DOHH2 (cell line): ENCODE measurements around the gene SRC.

ENCODE experiments used
- H3F3A ChIP-seq: fragments of 200-600 bp; sonication (generic), shearing (Covaris generic); 2 replicates; pipeline ENCODE4 v1.6.0; 2016; ENCODE audit warnings: antibody characterized with exemption, mild to moderate bottlenecking; ENCODE audit not compliant: control insufficient read depth, insufficient read depth
- H3K27ac ChIP-seq: fragments of 200-600 bp; sonication (generic); 2 replicates; pipeline ENCODE4 v1.5.1; 2014; ENCODE audit warnings: low read depth, mild to moderate bottlenecking, low read length, moderate library complexity
- H3K27me3 ChIP-seq: fragments of 200-600 bp; sonication (generic); 2 replicates; pipeline ENCODE4 v1.6.1; 2014; ENCODE audit warnings: mild to moderate bottlenecking, low read length, mixed read lengths; ENCODE audit not compliant: control insufficient read depth
- H3K36me3 ChIP-seq: fragments of 200-600 bp; sonication (generic); 2 replicates; pipeline ENCODE4 v1.6.1; 2014; ENCODE audit warnings: mild to moderate bottlenecking, low read length, moderate library complexity, mixed read lengths; ENCODE audit not compliant: control insufficient read depth
- H3K4me1 ChIP-seq: fragments of 200-600 bp; sonication (generic); 2 replicates; pipeline ENCODE4 v1.6.1; 2014; ENCODE audit warnings: mild to moderate bottlenecking, low read length, mixed read lengths; ENCODE audit not compliant: control insufficient read depth
- H3K4me2 ChIP-seq: fragments of 200-600 bp; sonication (generic); 2 replicates; pipeline ENCODE4 v1.6.0; 2014; ENCODE audit warnings: mild to moderate bottlenecking, low read length, moderate library complexity
- H3K4me3 ChIP-seq: fragments of 200-600 bp; sonication (generic); 2 replicates; pipeline ENCODE4 v1.5.1; 2014; ENCODE audit warnings: mild to moderate bottlenecking, low read length, mixed read lengths
- H3K79me2 ChIP-seq: fragments of 200-600 bp; sonication (generic); 2 replicates; pipeline ENCODE4 v1.6.1; 2014; ENCODE audit warnings: mild to moderate bottlenecking, low read length, mixed read lengths; ENCODE audit not compliant: control insufficient read depth
- H3K9me2 ChIP-seq: fragments of 200-600 bp; sonication (generic); replicated peaks from 2 replicates; pipeline ENCODE4 v1.6.1; 2014; ENCODE audit warnings: mild to moderate bottlenecking, low read length, mixed read lengths; ENCODE audit not compliant: control insufficient read depth
- H3K9me3 ChIP-seq: fragments of 200-600 bp; sonication (generic); 2 replicates; pipeline ENCODE4 v1.6.1; 2014; ENCODE audit warnings: antibody characterized with exemption, low read length, mixed read lengths; ENCODE audit not compliant: control insufficient read depth, insufficient read depth
- H4K20me1 ChIP-seq: fragments of 200-600 bp; sonication (generic); 2 replicates; pipeline ENCODE4 v1.6.0; 2014; ENCODE audit warnings: low read depth, mild to moderate bottlenecking, antibody characterized with exemption, low read length, moderate library complexity; ENCODE audit not compliant: control insufficient read depth, insufficient read depth
- CTCF ChIP-seq: fragments of 200-600 bp; sonication (generic); IDR thresholded peaks from one replicate; pipeline ENCODE4 v1.5.1; 2014; ENCODE audit warnings: antibody characterized with exemption, mild to moderate bottlenecking, low read depth, low read length; ENCODE audit not compliant: poor library complexity, severe bottlenecking
- EZH2phosphoT487 ChIP-seq: fragments of 200-600 bp; sonication (generic); IDR thresholded peaks from 2 replicates; pipeline ENCODE4 v1.6.1; 2017; ENCODE audit warnings: borderline replicate concordance, mild to moderate bottlenecking, antibody characterized with exemption, low read length, moderate library complexity, mixed read lengths

SRC gene

GRCh38 chr20:37373020-37373598 is 27.2 kb downstream of the SRC start:
- Histone ChIP-seq H3K9me3 (no peaks in the 10 kb centered on the region), H3K36me3 (no peaks in the 10 kb centered on the region), H4K20me1 (no peaks in the 10 kb centered on the region), H3K4me2 (no peak overlapping the region), H3K9me2 (no peaks in the 10 kb centered on the region), H3K4me1 (peaks cover 8% of the 10 kb centered on the region), H3K79me2 (no peaks in the 10 kb centered on the region), H3K4me3 (no peak overlapping the region), H3K27ac (no peak overlapping the region), H3F3A (no peaks in the 10 kb centered on the region), H3K27me3 (peaks cover 10% of the 10 kb centered on the region; the same call in 1 of the 2 replicates)
- TF ChIP-seq CTCF (no peak), EZH2phosphoT487 (no peak)

- Histone ChIP-seq H3K27me3 (peaks cover 8% of the 10 kb centered on the region), H3K4me1 (peaks cover 8% of the 10 kb centered on the region), H3K79me2 (no peaks in the 10 kb centered on the region), H3K9me3 (no peaks in the 10 kb centered on the region), H3K4me3 (no peak overlapping the region), H3K36me3 (no peaks in the 10 kb centered on the region), H3F3A (no peaks in the 10 kb centered on the region), H3K9me2 (no peaks in the 10 kb centered on the region), H3K4me2 (no peak overlapping the region), H3K27ac (no peak overlapping the region), H4K20me1 (0 out of 2 replicates have a peak, but pooled peaks cover 3% of the 10 kb centered on the region)
- TF ChIP-seq EZH2phosphoT487 (no peak), CTCF (no peak)
Observed at GRCh38 chr20:37375227-37375626, 29.3 kb downstream of the SRC start.

GRCh38 chr20:37376324-37376723 is 30.4 kb downstream of the SRC start:
- Histone ChIP-seq H3K4me1 (peaks cover 8% of the 10 kb centered on the region), H3K4me2 (no peak overlapping the region), H4K20me1 (0 out of 2 replicates have a peak, but pooled peaks cover 6% of the 10 kb centered on the region), H3K27me3 (peaks cover 12% of the 10 kb centered on the region), H3K9me2 (no peaks in the 10 kb centered on the region), H3K79me2 (no peaks in the 10 kb centered on the region), H3K36me3 (no peaks in the 10 kb centered on the region), H3K9me3 (no peaks in the 10 kb centered on the region), H3K27ac (no peak overlapping the region), H3F3A (no peaks in the 10 kb centered on the region), H3K4me3 (no peak overlapping the region)
- TF ChIP-seq EZH2phosphoT487 (no peak), CTCF (no peak)

GRCh38 chr20:37376791-37377190 is 30.9 kb downstream of the SRC start:
- no peaks in the 10 kb centered on the region for H3K79me2 ChIP-seq
- no peaks in the 10 kb centered on the region for H3K9me3 ChIP-seq
- no peaks in the 10 kb centered on the region for H3F3A ChIP-seq
- no peak overlapping the region for H3K4me2 ChIP-seq
- H3K4me1 ChIP-seq = peaks cover 11% of the 10 kb centered on the region
- H4K20me1 ChIP-seq = 0 out of 2 replicates have a peak, but pooled peaks cover 6% of the 10 kb centered on the region
- H3K9me2 ChIP-seq = no peaks in the 10 kb centered on the region
- no peak overlapping the region for H3K27ac ChIP-seq
- H3K36me3 ChIP-seq = no peaks in the 10 kb centered on the region
- no peak for TF ChIP-seq CTCF
- no peak for TF ChIP-seq EZH2phosphoT487
- peaks cover 10% of the 10 kb centered on the region for H3K27me3 ChIP-seq
- H3K4me3 ChIP-seq = no peak overlapping the region
